Right renal pelvis (tissue), 4 donors: ENCODE data around the gene IFNLR1. TPM values are rescaled to one million over a fixed set of nuclear protein-coding genes. Genes with fewer than 3 reads are reported as not detected.

Experiments
- DNase-seq, 4 donors: peaks; one replicate each; pipeline ENCODE4 v3.0.0-alpha.2; 2013; ENCODE audit warnings: low read depth in 4 of 4, low spot score in 3 of 4, missing footprints in 1 of 4
- polyA plus RNA-seq, 4 donors: library from polyadenylated mRNA; unstranded; fragments of 120-200 nt; gene quantifications; one replicate each; pipeline ENCODE4 v1.2.1, GENCODE V29; 2013; ENCODE audit not compliant: insufficient read length in 4 of 4

Gene IFNLR1
- polyA plus RNA-seq, 4 donors: 3.9 to 7.0 (median 5.1) TPM

GRCh38 chr1:24152631-24153494 lies 34.2 kb downstream of the IFNLR1 start:
- no peak for DNase-seq

GRCh38 chr1:24151175-24151533 lies 35.9 kb downstream of the IFNLR1 start:
- peak; percentile 16 to 75 (median 54) for DNase-seq

- peak; percentile 75 to 86 (median 79) for DNase-seq
Measured at GRCh38 chr1:24150234-24151174, 36.6 kb downstream of the IFNLR1 start.

DNA sequence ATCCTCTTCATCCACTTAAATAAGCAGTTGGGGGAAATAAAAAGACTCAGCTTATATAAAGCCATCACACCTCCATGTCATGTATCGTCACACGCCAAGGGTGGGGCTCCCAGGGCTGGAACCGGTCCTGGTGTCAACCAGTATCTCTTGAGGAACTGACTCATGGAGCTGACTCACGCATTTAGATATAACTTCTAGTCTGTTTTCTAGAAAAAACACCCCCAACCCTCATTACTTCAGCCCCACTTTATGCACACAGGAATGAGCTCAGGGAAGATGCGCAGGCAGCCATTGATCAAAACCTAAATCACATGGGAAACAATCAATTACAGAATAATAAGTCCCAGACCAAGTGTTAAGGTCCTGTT lies 37.2 kb downstream of the IFNLR1 start:
- no peak for DNase-seq

GRCh38 chr1:24147816-24148215 lies 39.3 kb downstream of the IFNLR1 start:
- DNase-seq: no peak

DNA sequence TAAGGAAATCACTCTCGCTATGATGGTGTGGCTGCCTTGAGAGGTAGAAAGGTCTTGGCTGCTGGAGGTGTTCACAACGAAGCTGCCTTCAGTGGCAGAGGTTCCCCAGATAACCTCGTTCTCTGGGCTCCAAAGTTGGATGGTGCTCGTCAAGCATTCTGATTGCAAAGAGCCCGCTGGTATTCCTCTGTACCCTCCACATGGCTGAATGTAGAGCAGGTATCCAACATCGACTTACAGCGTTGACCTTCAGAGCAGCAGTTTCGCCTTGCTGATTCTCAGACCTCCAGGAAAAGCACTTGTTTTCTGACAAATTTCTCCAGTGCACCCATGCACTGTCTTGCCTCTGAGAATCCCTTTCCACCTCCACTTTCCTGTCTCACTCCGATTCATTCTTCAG lies 39.9 kb downstream of the IFNLR1 start:
- no peak for DNase-seq

- no peak for DNase-seq
Measured at GRCh38 chr1:24142546-24143534, 44.2 kb downstream of the IFNLR1 start, which contains the start of gene IL22RA1. Gene IL22RA1 (minus strand): TSS chr1:24143140. CDS start chr1:24143082, 58 bp downstream.

- DNase-seq: no peak
Measured at GRCh38 chr1:24141311-24141997, 45.6 kb downstream of the IFNLR1 start.

DNA sequence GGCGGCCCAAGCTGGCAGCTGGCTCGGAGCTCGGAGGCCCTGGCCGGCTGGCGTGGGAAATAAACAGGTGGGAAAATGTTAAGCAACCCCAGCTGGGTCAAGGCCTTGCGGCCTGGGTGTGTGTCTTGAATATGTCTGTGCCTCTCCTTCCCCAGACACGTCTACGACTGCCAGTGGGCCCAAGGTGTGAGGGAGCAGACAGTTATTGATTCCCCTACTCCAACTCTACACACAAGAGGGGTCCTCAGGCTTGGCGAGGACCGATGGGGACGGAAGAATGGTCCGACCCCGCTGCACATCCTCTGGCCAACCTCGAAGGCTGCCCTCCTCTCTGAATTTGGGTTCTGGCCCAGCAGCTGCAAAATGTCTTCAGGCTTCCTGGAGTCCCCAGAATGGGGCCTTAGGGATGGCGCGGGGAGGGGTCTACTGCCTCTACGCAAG lies 46.3 kb downstream of the IFNLR1 start:
- DNase-seq: no peak

DNA sequence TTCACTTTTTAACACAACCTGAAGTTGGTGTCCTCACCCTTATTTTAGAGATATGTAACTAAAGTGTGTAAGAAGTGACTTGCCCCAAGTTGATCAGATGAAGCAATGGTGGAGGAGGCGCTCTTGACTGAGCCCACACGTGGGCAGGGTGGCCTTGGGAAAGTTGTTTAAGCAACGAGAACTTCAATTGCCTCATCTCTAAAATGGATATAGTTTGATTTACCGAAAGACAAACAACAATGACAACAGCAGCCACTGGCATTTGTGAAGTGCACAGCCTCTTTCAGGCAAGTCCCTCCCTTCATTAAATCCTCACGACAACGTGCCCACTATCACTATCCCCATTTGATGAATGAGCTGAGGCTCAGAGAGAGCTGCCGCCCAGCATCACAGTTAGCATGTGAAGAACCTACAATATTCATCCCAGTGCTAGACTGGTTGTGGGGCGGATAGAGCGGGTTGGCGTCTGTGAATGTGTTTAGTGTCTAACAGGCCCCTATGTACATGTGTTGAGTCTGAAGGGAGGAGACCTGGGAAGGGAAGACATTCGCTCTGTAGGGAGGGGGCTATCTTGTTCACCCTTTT lies 47.2 kb downstream of the IFNLR1 start:
- no peak for DNase-seq

DNA sequence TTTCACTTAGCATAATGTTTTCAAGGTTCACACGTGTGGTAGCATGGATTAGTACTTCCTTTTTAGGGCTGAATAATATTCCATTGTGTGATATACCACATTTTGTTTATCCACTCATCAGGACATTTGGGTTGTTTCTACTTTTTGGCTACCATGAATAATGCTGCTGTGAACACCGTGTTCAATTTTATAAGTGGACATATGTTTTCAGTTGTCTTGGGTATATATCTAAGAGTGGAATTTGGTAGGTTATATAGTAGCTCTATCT lies 47.9 kb downstream of the IFNLR1 start:
- no peak for DNase-seq

GRCh38 chr1:24138476-24139221 lies 48.4 kb downstream of the IFNLR1 start:
- no peak for DNase-seq

GRCh38 chr1:24136956-24137539 lies 50.0 kb downstream of the IFNLR1 start:
- DNase-seq: no peak

- DNase-seq: no peak
Measured at GRCh38 chr1:24134376-24134775, 52.7 kb downstream of the IFNLR1 start.

- DNase-seq: no peak
Measured at GRCh38 chr1:24133819-24134218, 53.3 kb downstream of the IFNLR1 start.

DNA sequence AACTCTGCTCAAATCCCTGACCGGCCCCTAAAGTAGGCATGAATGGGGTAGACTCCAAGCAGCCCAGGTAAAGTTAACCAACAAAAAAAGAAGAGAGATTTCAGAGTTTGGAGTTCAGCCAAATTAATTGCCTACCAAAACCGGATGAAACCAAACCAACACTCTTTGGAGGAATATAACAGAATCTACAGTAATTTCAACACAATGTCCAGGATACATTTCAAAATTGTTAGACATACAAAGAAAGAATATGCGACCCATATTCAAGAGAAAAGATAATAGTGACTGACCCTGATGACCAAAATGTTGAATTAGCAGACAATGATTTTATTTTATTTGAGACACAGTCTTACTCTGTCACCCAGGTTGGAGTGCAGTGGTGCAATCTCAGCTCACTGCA lies 56.7 kb downstream of the IFNLR1 start:
- no peak for DNase-seq

DNA sequence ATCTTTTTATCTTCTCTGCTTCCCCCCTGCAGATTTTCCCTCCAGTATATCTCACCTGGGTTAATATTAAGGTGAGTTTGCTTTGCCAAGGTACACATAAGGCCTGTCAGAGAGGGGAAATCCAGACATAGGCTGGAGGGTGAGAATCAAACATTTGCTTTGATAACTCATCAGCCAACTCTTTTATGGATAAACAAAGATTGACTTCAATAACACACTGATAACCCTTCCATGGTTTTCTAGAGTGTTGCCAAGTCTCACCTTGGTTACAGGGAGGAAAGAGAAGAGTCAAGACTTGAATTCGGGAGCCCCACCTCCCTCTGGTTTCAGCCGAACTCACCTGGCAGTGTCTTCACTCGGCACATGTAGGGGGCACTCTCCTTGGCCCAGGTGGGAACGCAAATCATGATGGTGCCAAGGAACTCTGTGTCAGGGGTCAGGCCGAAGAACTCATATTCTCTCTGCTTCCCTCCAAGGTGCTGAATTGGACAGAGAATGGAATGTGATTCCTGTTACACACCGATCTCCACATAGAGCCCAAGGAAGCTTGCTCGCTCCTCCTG lies 59.2 kb downstream of the IFNLR1 start:
- no peak for DNase-seq

GRCh38 chr1:24127134-24127800 lies 59.8 kb downstream of the IFNLR1 start:
- no peak for DNase-seq
